H9 (cell line): Measurements from ENCODE around the gene ACSL6. TPM values are rescaled to one million over a fixed set of nuclear protein-coding genes. Genes with fewer than 3 reads are reported as not detected.

Experiments
- DNase-seq: peaks from one replicate; pipeline ENCODE4 v3.0.0-alpha.2; 2017
- H2AFZ ChIP-seq: one replicate; pipeline ENCODE4 v1.6.1; 2013; ENCODE audit warnings: mild to moderate bottlenecking, low read length, control low read depth, moderate library complexity
- H2AK5ac ChIP-seq: 2 replicates; pipeline ENCODE4 v1.6.1; 2013; ENCODE audit warnings: low read length, control low read depth, mixed read lengths; ENCODE audit not compliant: insufficient read length
- H2BK120ac ChIP-seq: one replicate; pipeline ENCODE4 v1.6.1; 2013; ENCODE audit warnings: low read depth, mild to moderate bottlenecking, low read length, control low read depth, inconsistent platforms; ENCODE audit not compliant: poor library complexity, severe bottlenecking
- H2BK12ac ChIP-seq: 2 replicates; pipeline ENCODE4 v1.6.1; 2013; ENCODE audit warnings: low read length, control low read depth, mixed read lengths, low read depth; ENCODE audit not compliant: insufficient read length
- H2BK15ac ChIP-seq: 2 replicates; pipeline ENCODE4 v1.6.1; 2013; ENCODE audit warnings: low read depth, low read length, control low read depth
- H2BK20ac ChIP-seq: one replicate; pipeline ENCODE4 v1.6.1; 2013; ENCODE audit warnings: low read depth, mild to moderate bottlenecking, low read length, control low read depth, inconsistent platforms; ENCODE audit not compliant: poor library complexity, severe bottlenecking
- H2BK5ac ChIP-seq: 2 replicates; pipeline ENCODE4 v1.6.1; 2013; ENCODE audit warnings: low read length, control low read depth, mixed read lengths; ENCODE audit not compliant: insufficient read length
- H3K14ac ChIP-seq: 2 replicates; pipeline ENCODE4 v1.6.1; 2013; ENCODE audit warnings: low read length, control low read depth; ENCODE audit not compliant: insufficient read depth
- H3K18ac ChIP-seq: 2 replicates; pipeline ENCODE4 v1.6.1; 2013; ENCODE audit warnings: low read depth, mild to moderate bottlenecking, mixed read lengths, low read length, control low read depth; ENCODE audit not compliant: insufficient read length
- H3K23ac ChIP-seq: 2 replicates; pipeline ENCODE4 v1.6.1; 2013; ENCODE audit warnings: low read length, control low read depth, mixed read lengths, low read depth; ENCODE audit not compliant: insufficient read length
- H3K23me2 ChIP-seq: 2 replicates; pipeline ENCODE4 v1.6.1; 2013; ENCODE audit warnings: low read depth, mild to moderate bottlenecking, mixed read lengths, low read length, control low read depth; ENCODE audit not compliant: insufficient read length, poor library complexity, severe bottlenecking
- H3K27ac ChIP-seq: 2 replicates; pipeline ENCODE4 v1.5.1; 2013; ENCODE audit warnings: low read length, control low read depth, mixed read lengths, low read depth; ENCODE audit not compliant: insufficient read length
- H3K27me3 ChIP-seq: 2 replicates; pipeline ENCODE4 v1.6.1; 2013; ENCODE audit warnings: low read length, control low read depth, inconsistent platforms; ENCODE audit not compliant: insufficient read depth
- H3K4ac ChIP-seq: 2 replicates; pipeline ENCODE4 v1.6.1; 2013; ENCODE audit warnings: low read depth, mild to moderate bottlenecking, control low read depth, inconsistent platforms, low read length, moderate library complexity
- H3K4me1 ChIP-seq: 2 replicates; pipeline ENCODE4 v1.6.1; 2013; ENCODE audit warnings: low read length, control low read depth, inconsistent platforms; ENCODE audit not compliant: insufficient read depth
- H3K4me2 ChIP-seq: 2 replicates; pipeline ENCODE4 v1.6.1; 2013; ENCODE audit warnings: low read length, control low read depth, mixed read lengths; ENCODE audit not compliant: insufficient read length, insufficient read depth
- H3K56ac ChIP-seq: 2 replicates; pipeline ENCODE4 v1.6.1; 2013; ENCODE audit warnings: low read depth, mild to moderate bottlenecking, mixed read lengths, low read length, control low read depth; ENCODE audit not compliant: insufficient read length
- H3K79me1 ChIP-seq: 2 replicates; pipeline ENCODE4 v1.6.1; 2013; ENCODE audit warnings: low read depth, mild to moderate bottlenecking, moderate library complexity, low read length, control low read depth, inconsistent platforms; ENCODE audit not compliant: insufficient read depth, poor library complexity, severe bottlenecking
- H3K79me2 ChIP-seq: 2 replicates; pipeline ENCODE4 v1.6.1; 2013; ENCODE audit warnings: low read length, control low read depth, inconsistent platforms; ENCODE audit not compliant: insufficient read depth
- H3K9ac ChIP-seq: 2 replicates; pipeline ENCODE4 v1.6.1; 2013; ENCODE audit warnings: low read length, control low read depth, mixed read lengths; ENCODE audit not compliant: insufficient read length; ENCODE audit errors: extremely low read depth
- H3K9me3 ChIP-seq: one replicate; pipeline ENCODE4 v1.6.1; 2013; ENCODE audit warnings: low read depth, low read length, inconsistent platforms; ENCODE audit not compliant: control insufficient read depth
- H3T11ph ChIP-seq: one replicate; pipeline ENCODE4 v1.6.1; 2013; ENCODE audit warnings: mild to moderate bottlenecking, low read length, control low read depth, inconsistent platforms
- H4K20me1 ChIP-seq: one replicate; pipeline ENCODE4 v1.6.1; 2013; ENCODE audit not compliant: control insufficient read depth, insufficient read length, insufficient read depth
- H4K5ac ChIP-seq: 2 replicates; pipeline ENCODE4 v1.6.1; 2013; ENCODE audit warnings: low read depth, mild to moderate bottlenecking, mixed read lengths, low read length, control low read depth; ENCODE audit not compliant: insufficient read length
- H4K8ac ChIP-seq: replicated peaks from 2 replicates; pipeline ENCODE4 v1.6.1; 2013; ENCODE audit warnings: low read length, control low read depth, mixed read lengths, low read depth; ENCODE audit not compliant: insufficient read length
- H4K91ac ChIP-seq: 2 replicates; pipeline ENCODE4 v1.6.1; 2013; ENCODE audit warnings: low read depth, mild to moderate bottlenecking, moderate library complexity, mixed read lengths, low read length, control low read depth; ENCODE audit not compliant: insufficient read length
- H3K27ac Mint-ChIP-seq, 3 experiments: 2 replicates in 2 of 3; 3 replicates in 1 of 3; pipeline ENCODE4 v1.8.0; 2020 to 2021; ENCODE audit warnings: mixed read lengths in 3 of 3, mild to moderate bottlenecking in 1 of 3, moderate library complexity in 1 of 3
- H3K27me3 Mint-ChIP-seq: 2 replicates; pipeline ENCODE4 v1.8.0; 2021; ENCODE audit warnings: low read depth, mild to moderate bottlenecking, moderate library complexity, mixed read lengths
- H3K36me3 Mint-ChIP-seq, 3 experiments: 2 replicates in 2 of 3; 3 replicates in 1 of 3; pipeline ENCODE4 v1.8.0; 2020 to 2021; ENCODE audit warnings: low read depth in 3 of 3, mixed read lengths in 3 of 3; ENCODE audit not compliant: insufficient read depth in 1 of 3
- H3K4me1 Mint-ChIP-seq, 2 experiments: 2 replicates each; pipeline ENCODE4 v1.8.0; 2020; ENCODE audit warnings: mixed read lengths in 2 of 2
- H3K4me3 Mint-ChIP-seq, 2 experiments: 2 replicates in 1 of 2; 3 replicates in 1 of 2; pipeline ENCODE4 v1.8.0; 2020 to 2021; ENCODE audit warnings: mild to moderate bottlenecking in 2 of 2, mixed read lengths in 2 of 2, moderate library complexity in 1 of 2
- H3K9me3 Mint-ChIP-seq, 2 experiments: 2 replicates in 1 of 2; 3 replicates in 1 of 2; pipeline ENCODE4 v1.8.0; 2020; ENCODE audit warnings: mild to moderate bottlenecking in 2 of 2, mixed read lengths in 2 of 2, moderate library complexity in 1 of 2
- WGBS: extraction: QIAGEN DNeasy Blood & Tissue Kit; methylation state at CpG from one replicate; pipeline ENCODE4 v1.1.7; 2013; ENCODE audit warnings: missing lambda C conversion rate, low lambda C conversion rate, mixed read lengths; ENCODE audit not compliant: insufficient read length; ENCODE audit errors: extremely low coverage; 5-methylcytosine and 5-hydroxymethylcytosine counted together
- total RNA-seq: library from RNA; stranded (reverse); gene quantifications from 2 replicates; pipeline ENCODE4 v1.2.1, GENCODE V29; 2021
- TF ChIP-seq, protein P1 (sequence below): fragments of 200-600 bp; sonication (generic); conservative IDR thresholded peaks from 3 replicates; pipeline ENCODE4 v1.8.0; 2021; ENCODE audit warnings: antibody characterized with exemption, mild to moderate bottlenecking

Gene ACSL6
- total RNA-seq, 1 experiment from 2014 or later, result 1.6 TPM

DNA sequence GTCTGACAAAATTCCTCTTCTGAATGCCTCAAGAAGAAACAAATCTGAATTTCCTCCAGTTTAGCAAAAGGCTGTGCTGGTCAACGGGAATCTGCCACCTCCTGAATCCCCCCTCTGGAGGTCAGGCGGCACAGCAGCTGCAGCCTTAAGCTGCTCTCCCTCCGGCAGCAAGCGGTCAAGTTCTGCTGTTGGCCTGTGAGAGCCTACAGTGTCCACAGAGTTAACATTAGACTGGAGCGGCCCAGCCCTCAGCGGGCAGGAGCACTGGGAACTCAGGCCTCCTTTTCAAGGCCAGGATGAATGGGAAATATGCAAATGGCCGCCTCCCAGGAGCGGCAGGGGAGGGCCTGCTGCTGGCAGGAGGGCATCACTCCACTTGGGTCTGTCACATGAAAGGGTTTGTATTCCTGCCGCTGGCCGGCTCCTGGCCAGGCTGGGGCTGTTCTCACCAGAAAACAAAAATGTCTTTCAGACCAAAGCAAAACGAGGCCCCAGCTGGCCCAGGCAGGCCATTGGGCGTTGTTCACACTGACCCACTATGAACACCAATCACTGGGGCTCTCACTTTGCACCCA, 8.2 kb downstream of the ACSL6 start:
- Mint-ChIP-seq H3K27me3 (peaks cover 15% of the 10 kb centered on the region), H3K4me1 (peaks cover 33 to 39% of the 10 kb centered on the region in 2 experiments), H3K27ac (no peak overlapping the region), H3K36me3 (no peaks in the 10 kb centered on the region), H3K9me3 (no peaks in the 10 kb centered on the region), H3K4me3 (no peak overlapping the region; a peak in 1 of 5 replicates)
- Histone ChIP-seq H3K9me3 (no peaks in the 10 kb centered on the region), H2BK5ac (no peak overlapping the region), H2BK120ac (no peak overlapping the region), H3T11ph (no peak overlapping the region), H4K5ac (no peak overlapping the region), H2BK15ac (no peak overlapping the region), H4K8ac (no peak overlapping the region), H2AFZ (no peak overlapping the region), H4K91ac (no peak overlapping the region), H3K9ac (no peak overlapping the region), H3K56ac (no peak overlapping the region), H3K23ac (no peak overlapping the region), H2AK5ac (no peak overlapping the region), H3K23me2 (no peaks in the 10 kb centered on the region), H3K14ac (no peak overlapping the region), H3K27ac (no peak overlapping the region), H2BK12ac (no peak overlapping the region), H2BK20ac (no peak overlapping the region), H3K79me2 (no peaks in the 10 kb centered on the region), H3K79me1 (no peaks in the 10 kb centered on the region), H3K27me3 (no peaks in the 10 kb centered on the region), H3K4me2 (no peak overlapping the region), H3K4ac (no peak overlapping the region), H3K18ac (no peak overlapping the region), H4K20me1 (no peaks in the 10 kb centered on the region), H3K4me1 (peaks cover 9% of the 10 kb centered on the region; the same call in 1 of the 2 replicates)
- peak; percentile 88 for DNase-seq
- TF ChIP-seq, protein P1, sequence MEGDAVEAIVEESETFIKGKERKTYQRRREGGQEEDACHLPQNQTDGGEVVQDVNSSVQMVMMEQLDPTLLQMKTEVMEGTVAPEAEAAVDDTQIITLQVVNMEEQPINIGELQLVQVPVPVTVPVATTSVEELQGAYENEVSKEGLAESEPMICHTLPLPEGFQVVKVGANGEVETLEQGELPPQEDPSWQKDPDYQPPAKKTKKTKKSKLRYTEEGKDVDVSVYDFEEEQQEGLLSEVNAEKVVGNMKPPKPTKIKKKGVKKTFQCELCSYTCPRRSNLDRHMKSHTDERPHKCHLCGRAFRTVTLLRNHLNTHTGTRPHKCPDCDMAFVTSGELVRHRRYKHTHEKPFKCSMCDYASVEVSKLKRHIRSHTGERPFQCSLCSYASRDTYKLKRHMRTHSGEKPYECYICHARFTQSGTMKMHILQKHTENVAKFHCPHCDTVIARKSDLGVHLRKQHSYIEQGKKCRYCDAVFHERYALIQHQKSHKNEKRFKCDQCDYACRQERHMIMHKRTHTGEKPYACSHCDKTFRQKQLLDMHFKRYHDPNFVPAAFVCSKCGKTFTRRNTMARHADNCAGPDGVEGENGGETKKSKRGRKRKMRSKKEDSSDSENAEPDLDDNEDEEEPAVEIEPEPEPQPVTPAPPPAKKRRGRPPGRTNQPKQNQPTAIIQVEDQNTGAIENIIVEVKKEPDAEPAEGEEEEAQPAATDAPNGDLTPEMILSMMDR, result peak; percentile 55
- WGBS, result no CpG with 5 or more reads among the region's 12 CpGs
